Uterus (tissue), 4 donors: ENCODE data around the gene SND1. TPM values are rescaled to one million over a fixed set of nuclear protein-coding genes. Genes with fewer than 3 reads are reported as not detected.

Source experiments
- DNase-seq, 2 donors: peaks; one replicate each; pipeline ENCODE4 v3.0.0-alpha.2; 2019 to 2020
- H3K27ac ChIP-seq, 2 donors: fragments of 200-600 bp; sonication (generic); 1 replicate in 1 of 2; 2 replicates in 1 of 2; pipeline ENCODE4 v1.5.1; 2016 to 2018
- H3K27me3 ChIP-seq, 2 donors: fragments of 200-600 bp; sonication (generic); one replicate each; pipeline ENCODE4 v1.5.1; 2018 to 2019; ENCODE audit warnings: control low read depth in 1 of 2
- H3K36me3 ChIP-seq, 2 donors: fragments of 200-600 bp; sonication (generic); one replicate each; pipeline ENCODE4 v1.5.1; 2019; ENCODE audit warnings: control low read depth in 1 of 2
- H3K4me1 ChIP-seq, 2 donors: fragments of 200-600 bp; sonication (generic); one replicate each; pipeline ENCODE4 v1.5.1; 2018 to 2019; ENCODE audit warnings: control low read depth in 1 of 2
- H3K4me3 ChIP-seq, 2 donors: fragments of 200-600 bp; sonication (generic); 1 replicate in 1 of 2; 2 replicates in 1 of 2; pipeline ENCODE4 v1.5.1; 2018 to 2019; ENCODE audit warnings: mild to moderate bottlenecking in 1 of 2
- H3K9me3 ChIP-seq, 2 donors: fragments of 200-600 bp; sonication (generic); one replicate each; pipeline ENCODE4 v1.5.1; 2019; ENCODE audit warnings: control low read depth in 1 of 2
- POLR2A ChIP-seq, 2 donors: fragments of 450-650 bp; IDR thresholded peaks; one replicate each; pipeline ENCODE4 v1.6.1; 2016; ENCODE audit warnings: antibody characterized with exemption in 2 of 2, mild to moderate bottlenecking in 1 of 2, moderate library complexity in 1 of 2
- intact Hi-C: fragments of 100-400 bp; cut with DNase I; formaldehyde crosslinking; loops from one replicate; pipeline ENCODE4 v1.15.1; 2023; ENCODE audit warnings: low total_unique reads
- total RNA-seq, 4 donors: library from RNA; depleted of rRNA in 3 of 4; stranded (reverse); fragments of >200 nt in 3 of 4; gene quantifications; one replicate each; pipeline versions ENCODE4 v1.1.0 to v1.2.4, GENCODE V29; 2014 to 2023
- TF ChIP-seq, protein P1 (sequence below), 4 experiments: fragments of 200-600 bp in 2 of 4; fragments of 450-650 bp in 2 of 4; sonication (generic) in 2 of 4; IDR thresholded peaks; one replicate each; pipeline ENCODE4 v1.5.1; 2016 to 2019; ENCODE audit warnings: antibody characterized with exemption in 4 of 4, mild to moderate bottlenecking in 2 of 4, moderate library complexity in 1 of 4
- donor health status: DM: yes; HTN: yes; CAD: no.

The SND1 gene
- total RNA-seq, 4 donors from 2014 or later: 54.8 to 192 (median 117) TPM

DNA sequence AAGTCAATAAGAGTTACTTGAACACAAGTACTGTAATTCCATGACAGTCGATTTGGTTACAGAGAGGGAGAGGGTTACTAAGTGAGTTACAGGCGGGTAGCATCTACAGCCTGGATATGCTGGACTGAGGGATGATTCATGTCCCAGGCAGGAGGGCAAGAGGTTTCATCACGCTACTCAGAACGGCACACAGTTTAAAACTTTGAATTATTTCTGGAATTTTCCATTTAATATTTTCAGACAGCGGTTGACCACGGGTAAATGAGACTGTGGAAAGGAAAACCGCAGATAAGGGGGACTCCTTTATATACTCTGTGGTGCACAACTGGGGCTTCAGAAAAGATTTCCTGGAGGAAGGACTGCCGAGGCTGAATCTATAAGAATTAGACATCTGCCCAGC is 404.9 kb downstream of the SND1 start:
- no peaks in the 10 kb centered on the region for H3K27me3 ChIP-seq
- TF ChIP-seq, protein P1, sequence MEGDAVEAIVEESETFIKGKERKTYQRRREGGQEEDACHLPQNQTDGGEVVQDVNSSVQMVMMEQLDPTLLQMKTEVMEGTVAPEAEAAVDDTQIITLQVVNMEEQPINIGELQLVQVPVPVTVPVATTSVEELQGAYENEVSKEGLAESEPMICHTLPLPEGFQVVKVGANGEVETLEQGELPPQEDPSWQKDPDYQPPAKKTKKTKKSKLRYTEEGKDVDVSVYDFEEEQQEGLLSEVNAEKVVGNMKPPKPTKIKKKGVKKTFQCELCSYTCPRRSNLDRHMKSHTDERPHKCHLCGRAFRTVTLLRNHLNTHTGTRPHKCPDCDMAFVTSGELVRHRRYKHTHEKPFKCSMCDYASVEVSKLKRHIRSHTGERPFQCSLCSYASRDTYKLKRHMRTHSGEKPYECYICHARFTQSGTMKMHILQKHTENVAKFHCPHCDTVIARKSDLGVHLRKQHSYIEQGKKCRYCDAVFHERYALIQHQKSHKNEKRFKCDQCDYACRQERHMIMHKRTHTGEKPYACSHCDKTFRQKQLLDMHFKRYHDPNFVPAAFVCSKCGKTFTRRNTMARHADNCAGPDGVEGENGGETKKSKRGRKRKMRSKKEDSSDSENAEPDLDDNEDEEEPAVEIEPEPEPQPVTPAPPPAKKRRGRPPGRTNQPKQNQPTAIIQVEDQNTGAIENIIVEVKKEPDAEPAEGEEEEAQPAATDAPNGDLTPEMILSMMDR (IDR thresholded peaks at IDR 0.05): no peak
- TF ChIP-seq POLR2A (IDR thresholded peaks at IDR 0.05): no peak
- intact Hi-C loops: no loop called here

GRCh38 chr7:128057909-128058308 is 405.9 kb downstream of the SND1 start:
- H3K4me1 ChIP-seq: no peaks in the 10 kb centered on the region
- intact Hi-C loops: no loop called here
- H3K27ac ChIP-seq: no peak overlapping the region
- no peak for DNase-seq
- no peaks in the 10 kb centered on the region for H3K36me3 ChIP-seq
- no peaks in the 10 kb centered on the region for H3K27me3 ChIP-seq
- no peaks in the 10 kb centered on the region for H3K9me3 ChIP-seq
- no peak overlapping the region for H3K4me3 ChIP-seq
- TF ChIP-seq, protein P1 (IDR thresholded peaks at IDR 0.05): no peak

More for the DNA sequence above, 404.9 kb downstream of the SND1 start:
- no peak overlapping the region for H3K4me3 ChIP-seq
- H3K4me1 ChIP-seq: no peaks in the 10 kb centered on the region
- H3K9me3 ChIP-seq: no peaks in the 10 kb centered on the region
- DNase-seq: no peak
- no peak overlapping the region for H3K27ac ChIP-seq
- no peaks in the 10 kb centered on the region for H3K36me3 ChIP-seq

- TF ChIP-seq POLR2A (IDR thresholded peaks at IDR 0.05): no peak
- TF ChIP-seq, protein P1 (IDR thresholded peaks at IDR 0.05): no peak
- DNase-seq: no peak
- no peak overlapping the region for H3K27ac ChIP-seq
- no peaks in the 10 kb centered on the region for H3K27me3 ChIP-seq
- no peaks in the 10 kb centered on the region for H3K36me3 ChIP-seq
- H3K9me3 ChIP-seq: no peaks in the 10 kb centered on the region
- intact Hi-C loops: no loop called here
- no peak overlapping the region for H3K4me3 ChIP-seq
- H3K4me1 ChIP-seq: no peaks in the 10 kb centered on the region
Measured at GRCh38 chr7:128059143-128059988, 407.4 kb downstream of the SND1 start.

GRCh38 chr7:128060018-128060417 is 408.0 kb downstream of the SND1 start:
- no peak overlapping the region for H3K27ac ChIP-seq
- intact Hi-C loops: no loop called here
- no peaks in the 10 kb centered on the region for H3K36me3 ChIP-seq
- no peak for DNase-seq
- no peaks in the 10 kb centered on the region for H3K4me1 ChIP-seq
- TF ChIP-seq POLR2A (IDR thresholded peaks at IDR 0.05): no peak
- TF ChIP-seq, protein P1 (IDR thresholded peaks at IDR 0.05): no peak
- H3K4me3 ChIP-seq: no peak overlapping the region
- H3K27me3 ChIP-seq: no peaks in the 10 kb centered on the region
- H3K9me3 ChIP-seq: no peaks in the 10 kb centered on the region

GRCh38 chr7:128063088-128063487 is 411.1 kb downstream of the SND1 start:
- Histone ChIP-seq H3K4me3 (no peak overlapping the region), H3K36me3 (no peaks in the 10 kb centered on the region), H3K9me3 (no peaks in the 10 kb centered on the region), H3K4me1 (no peaks in the 10 kb centered on the region), H3K27ac (no peak overlapping the region), H3K27me3 (no peaks in the 10 kb centered on the region)
- intact Hi-C loops: no loop called here
- TF ChIP-seq, protein P1 (IDR thresholded peaks at IDR 0.05): no peak
- TF ChIP-seq POLR2A (IDR thresholded peaks at IDR 0.05): no peak
- DNase-seq: no peak
